GM23338 (cell line): ENCODE results near the gene RPS15A. TPM values are rescaled to one million over a fixed set of nuclear protein-coding genes. Genes with fewer than 3 reads are reported as not detected.

Experiments
- ATAC-seq: fragments of 200-7000 bp; cut with Tn5 transposase; 3 replicates; pipeline ENCODE4 v1.9.1; 2020
- DNase-seq: peaks from one replicate; pipeline ENCODE4 v3.0.0-alpha.2; 2015; ENCODE audit warnings: low spot score
- H2AFZ ChIP-seq: fragments of 200-600 bp; sonication (generic); 2 replicates; pipeline ENCODE4 v1.8.0; 2016; ENCODE audit warnings: antibody characterized with exemption, mild to moderate bottlenecking, moderate library complexity
- H3F3A ChIP-seq: fragments of 200-600 bp; sonication (generic); replicated peaks from 2 replicates; pipeline ENCODE4 v1.8.0; 2017; ENCODE audit warnings: antibody characterized with exemption, mixed run types, low read depth
- H3K27ac ChIP-seq: fragments of 200-600 bp; sonication (generic); 2 replicates; pipeline ENCODE4 v1.6.1; 2016; ENCODE audit warnings: low read depth
- H3K27me3 ChIP-seq: fragments of 200-600 bp; sonication (generic); 2 replicates; pipeline ENCODE4 v1.8.0; 2016; ENCODE audit warnings: mild to moderate bottlenecking, mixed run types, moderate library complexity; ENCODE audit not compliant: insufficient read depth
- H3K36me3 ChIP-seq: fragments of 200-600 bp; sonication (generic); 2 replicates; pipeline ENCODE4 v1.8.0; 2016; ENCODE audit warnings: mild to moderate bottlenecking; ENCODE audit not compliant: insufficient read depth
- H3K4me1 ChIP-seq: fragments of 200-600 bp; sonication (generic); 2 replicates; pipeline ENCODE4 v1.8.0; 2016; ENCODE audit warnings: mild to moderate bottlenecking, moderate library complexity; ENCODE audit not compliant: insufficient read depth
- H3K4me2 ChIP-seq: fragments of 200-600 bp; sonication (generic); 2 replicates; pipeline ENCODE4 v1.7.1; 2017; ENCODE audit warnings: mixed run types
- H3K4me3 ChIP-seq: fragments of 200-600 bp; sonication (generic); 2 replicates; pipeline ENCODE4 v1.6.1; 2016; ENCODE audit warnings: mixed run types
- H3K79me2 ChIP-seq: fragments of 200-600 bp; sonication (generic); replicated peaks from 2 replicates; pipeline ENCODE4 v1.8.0; 2017; ENCODE audit warnings: mild to moderate bottlenecking; ENCODE audit not compliant: insufficient read depth
- H3K9me2 ChIP-seq: fragments of 200-600 bp; sonication (generic); 2 replicates; pipeline ENCODE4 v1.8.0; 2017; ENCODE audit not compliant: insufficient read depth
- H4K20me1 ChIP-seq: fragments of 200-600 bp; sonication (generic); replicated peaks from 2 replicates; pipeline ENCODE4 v1.8.0; 2017; ENCODE audit warnings: mild to moderate bottlenecking; ENCODE audit not compliant: insufficient read depth
- H3K27ac Mint-ChIP-seq: 2 replicates; pipeline ENCODE4 v1.8.0; 2020; ENCODE audit warnings: inconsistent platforms, mild to moderate bottlenecking, moderate library complexity, mixed read lengths
- H3K27me3 Mint-ChIP-seq: 3 replicates; pipeline ENCODE4 v1.8.0; 2022; ENCODE audit warnings: low read depth, mild to moderate bottlenecking, moderate library complexity, mixed read lengths, inconsistent platforms; ENCODE audit not compliant: insufficient read depth, poor library complexity
- H3K36me3 Mint-ChIP-seq: 3 replicates; pipeline ENCODE4 v1.8.0; 2021; ENCODE audit warnings: low read depth, mild to moderate bottlenecking, inconsistent platforms, moderate library complexity, mixed read lengths
- H3K4me1 Mint-ChIP-seq: 3 replicates; pipeline ENCODE4 v1.8.0; 2020; ENCODE audit warnings: mild to moderate bottlenecking, inconsistent platforms, mixed read lengths
- H3K4me3 Mint-ChIP-seq: 3 replicates; pipeline ENCODE4 v1.8.0; 2021; ENCODE audit warnings: moderate library complexity, mild to moderate bottlenecking, inconsistent platforms, mixed read lengths
- H3K9me3 Mint-ChIP-seq: 3 replicates; pipeline ENCODE4 v1.8.0; 2020; ENCODE audit warnings: moderate library complexity, mild to moderate bottlenecking, inconsistent platforms, mixed read lengths
- CREB1 ChIP-seq: fragments of 250-450 bp; sonication (Bioruptor Pico); IDR thresholded peaks from 2 replicates; pipeline ENCODE4 v1.5.0; 2020; ENCODE audit warnings: low read depth, mild to moderate bottlenecking, moderate library complexity
- EZH2 ChIP-seq: fragments of 200-600 bp; sonication (generic); IDR thresholded peaks from one replicate; pipeline ENCODE4 v1.8.0; 2017; ENCODE audit warnings: antibody characterized with exemption, mild to moderate bottlenecking, low read depth; ENCODE audit not compliant: unreplicated experiment
- EZH2phosphoT487 ChIP-seq: fragments of 200-600 bp; sonication (generic); IDR thresholded peaks from one replicate; pipeline ENCODE4 v1.8.1; 2018; ENCODE audit warnings: antibody characterized with exemption; ENCODE audit not compliant: unreplicated experiment
- JUNB ChIP-seq: IDR thresholded peaks from one replicate; pipeline ENCODE4 v1.6.1; 2016; ENCODE audit warnings: antibody characterized with exemption; ENCODE audit not compliant: unreplicated experiment
- NANOG ChIP-seq: IDR thresholded peaks from 2 replicates; pipeline ENCODE4 v1.6.1; 2016; ENCODE audit warnings: antibody characterized with exemption, borderline replicate concordance
- POLR2AphosphoS5 ChIP-seq: IDR thresholded peaks from 2 replicates; pipeline ENCODE4 v1.6.1; 2016; ENCODE audit warnings: antibody characterized with exemption, low read depth
- STAT1 ChIP-seq: IDR thresholded peaks from one replicate; pipeline ENCODE4 v1.6.1; 2016; ENCODE audit warnings: antibody characterized with exemption; ENCODE audit not compliant: unreplicated experiment
- ZNF114 ChIP-seq: fragments of 250-450 bp; sonication (Bioruptor Pico); IDR thresholded peaks from 2 replicates; pipeline ENCODE4 v1.5.0; 2020; ENCODE audit warnings: mild to moderate bottlenecking, moderate library complexity
- ZNF331 ChIP-seq: fragments of 250-450 bp; sonication (Bioruptor Pico); IDR thresholded peaks from 2 replicates; pipeline ENCODE4 v1.5.0; 2020; ENCODE audit warnings: low read depth, mild to moderate bottlenecking, moderate library complexity
- polyA plus RNA-seq: library from polyadenylated mRNA; unstranded; fragments of >200 nt; fragmentation: Nextera tagmentation; extraction: Ambion mirVana; gene quantifications from 2 replicates; pipeline ENCODE4 v1.2.1, GENCODE V29; 2016
- total RNA-seq: library from RNA; depleted of rRNA; stranded (reverse); fragments of >200 nt; shearing (Covaris generic); gene quantifications from 2 replicates; pipeline ENCODE4 v1.2.3, GENCODE V29; 2014
- TF ChIP-seq, protein P1 (sequence below): fragments of 250-450 bp; sonication (Bioruptor Pico); IDR thresholded peaks from 2 replicates; pipeline ENCODE4 v1.5.0; 2020; ENCODE audit warnings: mild to moderate bottlenecking, moderate library complexity
- TF ChIP-seq, protein P2 (sequence below), 2 experiments: fragments of 200-600 bp in 1 of 2; sonication (generic) in 1 of 2; conservative IDR thresholded peaks; 2 replicates each; pipeline versions ENCODE4 v1.5.1 to v1.6.1; 2016 to 2017; ENCODE audit warnings: antibody characterized with exemption in 2 of 2, low read depth in 2 of 2, mild to moderate bottlenecking in 2 of 2, moderate library complexity in 1 of 2
- TF ChIP-seq, protein P3 (sequence below): IDR thresholded peaks from one replicate; pipeline ENCODE4 v1.6.1; 2018; ENCODE audit warnings: antibody characterized with exemption; ENCODE audit not compliant: unreplicated experiment
- TF ChIP-seq, protein P4 (sequence below): IDR thresholded peaks from 2 replicates; pipeline ENCODE4 v1.6.1; 2016; ENCODE audit warnings: antibody characterized with exemption

RPS15A gene
- total and polyA plus RNA-seq, 2 experiments from 2014 or later, result 2,163 to 2,171 TPM

DNA sequence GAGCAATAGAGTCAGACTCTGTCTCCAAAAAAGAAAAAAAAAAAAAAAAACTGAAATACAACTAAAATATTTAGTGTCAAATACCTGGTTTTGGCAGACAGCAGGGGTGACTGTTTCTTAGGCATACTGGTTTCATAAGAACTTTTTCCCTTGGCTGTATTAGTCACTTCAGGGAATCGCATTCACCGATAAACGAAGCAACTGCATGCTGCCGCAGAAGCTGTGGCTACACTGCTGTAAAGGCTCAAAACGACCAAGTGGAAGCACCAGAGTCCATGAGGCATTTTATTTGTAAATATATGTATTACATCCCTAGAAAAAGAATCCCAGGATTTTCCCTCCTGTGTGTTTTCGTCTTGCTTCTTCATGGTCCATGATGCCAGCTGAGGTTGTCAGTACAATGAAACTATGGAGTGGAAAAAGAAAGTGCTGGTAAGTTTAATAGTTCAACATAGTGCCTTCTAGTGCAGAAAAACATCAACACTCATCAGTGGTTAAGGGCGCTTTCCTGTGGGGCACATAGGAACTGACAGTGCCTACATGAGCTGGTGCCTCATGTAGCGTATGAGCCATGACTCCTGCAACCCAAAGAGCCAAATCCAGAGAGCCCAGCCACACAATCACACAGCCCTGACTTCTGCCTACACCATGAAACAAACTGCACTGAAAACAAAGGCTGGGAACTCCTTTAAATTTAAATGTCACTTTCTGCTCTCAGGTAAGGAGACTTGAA lies 7.3 kb downstream of the RPS15A start:
- DNase-seq, result no peak
- Histone ChIP-seq H2AFZ (no peak overlapping the region), H3F3A (peaks cover 52% of the 10 kb centered on the region), H3K79me2 (peaks cover 54% of the 10 kb centered on the region), H3K27me3 (no peaks in the 10 kb centered on the region), H3K4me3 (no peak overlapping the region), H3K4me1 (peaks cover 17% of the 10 kb centered on the region), H3K27ac (peak overlapping the region; percentile 82; the same call in 1 of the 2 replicates), H3K4me2 (no peak overlapping the region), H3K9me2 (no peaks in the 10 kb centered on the region), H4K20me1 (peaks cover 56% of the 10 kb centered on the region), H3K36me3 (peaks cover 54% of the 10 kb centered on the region)
- no peaks in the 10 kb centered on the region for H3K9me3 Mint-ChIP-seq
- ATAC-seq, result no peak
- TF ChIP-seq NANOG (no peak), CREB1 (no peak), EZH2 (no peak), ZNF114 (no peak), JUNB (no peak), POLR2AphosphoS5 (no peak), STAT1 (no peak), ZNF331 (CRISPR knock-in tag) (no peak), EZH2phosphoT487 (no peak)
- TF ChIP-seq, protein P1, sequence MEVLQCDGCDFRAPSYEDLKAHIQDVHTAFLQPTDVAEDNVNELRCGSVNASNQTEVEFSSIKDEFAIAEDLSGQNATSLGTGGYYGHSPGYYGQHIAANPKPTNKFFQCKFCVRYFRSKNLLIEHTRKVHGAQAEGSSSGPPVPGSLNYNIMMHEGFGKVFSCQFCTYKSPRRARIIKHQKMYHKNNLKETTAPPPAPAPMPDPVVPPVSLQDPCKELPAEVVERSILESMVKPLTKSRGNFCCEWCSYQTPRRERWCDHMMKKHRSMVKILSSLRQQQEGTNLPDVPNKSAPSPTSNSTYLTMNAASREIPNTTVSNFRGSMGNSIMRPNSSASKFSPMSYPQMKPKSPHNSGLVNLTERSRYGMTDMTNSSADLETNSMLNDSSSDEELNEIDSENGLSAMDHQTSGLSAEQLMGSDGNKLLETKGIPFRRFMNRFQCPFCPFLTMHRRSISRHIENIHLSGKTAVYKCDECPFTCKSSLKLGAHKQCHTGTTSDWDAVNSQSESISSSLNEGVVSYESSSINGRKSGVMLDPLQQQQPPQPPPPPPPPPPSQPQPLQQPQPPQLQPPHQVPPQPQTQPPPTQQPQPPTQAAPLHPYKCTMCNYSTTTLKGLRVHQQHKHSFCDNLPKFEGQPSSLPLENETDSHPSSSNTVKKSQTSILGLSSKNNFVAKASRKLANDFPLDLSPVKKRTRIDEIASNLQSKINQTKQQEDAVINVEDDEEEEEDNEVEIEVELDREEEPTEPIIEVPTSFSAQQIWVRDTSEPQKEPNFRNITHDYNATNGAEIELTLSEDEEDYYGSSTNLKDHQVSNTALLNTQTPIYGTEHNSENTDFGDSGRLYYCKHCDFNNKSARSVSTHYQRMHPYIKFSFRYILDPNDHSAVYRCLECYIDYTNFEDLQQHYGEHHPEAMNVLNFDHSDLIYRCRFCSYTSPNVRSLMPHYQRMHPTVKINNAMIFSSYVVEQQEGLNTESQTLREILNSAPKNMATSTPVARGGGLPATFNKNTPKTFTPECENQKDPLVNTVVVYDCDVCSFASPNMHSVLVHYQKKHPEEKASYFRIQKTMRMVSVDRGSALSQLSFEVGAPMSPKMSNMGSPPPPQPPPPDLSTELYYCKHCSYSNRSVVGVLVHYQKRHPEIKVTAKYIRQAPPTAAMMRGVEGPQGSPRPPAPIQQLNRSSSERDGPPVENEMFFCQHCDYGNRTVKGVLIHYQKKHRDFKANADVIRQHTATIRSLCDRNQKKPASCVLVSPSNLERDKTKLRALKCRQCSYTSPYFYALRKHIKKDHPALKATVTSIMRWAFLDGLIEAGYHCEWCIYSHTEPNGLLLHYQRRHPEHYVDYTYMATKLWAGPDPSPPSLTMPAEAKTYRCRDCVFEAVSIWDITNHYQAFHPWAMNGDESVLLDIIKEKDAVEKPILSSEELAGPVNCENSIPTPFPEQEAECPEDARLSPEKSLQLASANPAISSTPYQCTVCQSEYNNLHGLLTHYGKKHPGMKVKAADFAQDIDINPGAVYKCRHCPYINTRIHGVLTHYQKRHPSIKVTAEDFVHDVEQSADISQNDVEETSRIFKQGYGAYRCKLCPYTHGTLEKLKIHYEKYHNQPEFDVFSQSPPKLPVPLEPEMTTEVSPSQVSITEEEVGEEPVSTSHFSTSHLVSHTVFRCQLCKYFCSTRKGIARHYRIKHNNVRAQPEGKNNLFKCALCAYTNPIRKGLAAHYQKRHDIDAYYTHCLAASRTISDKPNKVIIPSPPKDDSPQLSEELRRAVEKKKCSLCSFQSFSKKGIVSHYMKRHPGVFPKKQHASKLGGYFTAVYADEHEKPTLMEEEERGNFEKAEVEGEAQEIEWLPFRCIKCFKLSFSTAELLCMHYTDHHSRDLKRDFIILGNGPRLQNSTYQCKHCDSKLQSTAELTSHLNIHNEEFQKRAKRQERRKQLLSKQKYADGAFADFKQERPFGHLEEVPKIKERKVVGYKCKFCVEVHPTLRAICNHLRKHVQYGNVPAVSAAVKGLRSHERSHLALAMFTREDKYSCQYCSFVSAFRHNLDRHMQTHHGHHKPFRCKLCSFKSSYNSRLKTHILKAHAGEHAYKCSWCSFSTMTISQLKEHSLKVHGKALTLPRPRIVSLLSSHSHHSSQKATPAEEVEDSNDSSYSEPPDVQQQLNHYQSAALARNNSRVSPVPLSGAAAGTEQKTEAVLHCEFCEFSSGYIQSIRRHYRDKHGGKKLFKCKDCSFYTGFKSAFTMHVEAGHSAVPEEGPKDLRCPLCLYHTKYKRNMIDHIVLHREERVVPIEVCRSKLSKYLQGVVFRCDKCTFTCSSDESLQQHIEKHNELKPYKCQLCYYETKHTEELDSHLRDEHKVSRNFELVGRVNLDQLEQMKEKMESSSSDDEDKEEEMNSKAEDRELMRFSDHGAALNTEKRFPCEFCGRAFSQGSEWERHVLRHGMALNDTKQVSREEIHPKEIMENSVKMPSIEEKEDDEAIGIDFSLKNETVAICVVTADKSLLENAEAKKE (CRISPR knock-in tag), result no peak
- TF ChIP-seq, protein P2, sequence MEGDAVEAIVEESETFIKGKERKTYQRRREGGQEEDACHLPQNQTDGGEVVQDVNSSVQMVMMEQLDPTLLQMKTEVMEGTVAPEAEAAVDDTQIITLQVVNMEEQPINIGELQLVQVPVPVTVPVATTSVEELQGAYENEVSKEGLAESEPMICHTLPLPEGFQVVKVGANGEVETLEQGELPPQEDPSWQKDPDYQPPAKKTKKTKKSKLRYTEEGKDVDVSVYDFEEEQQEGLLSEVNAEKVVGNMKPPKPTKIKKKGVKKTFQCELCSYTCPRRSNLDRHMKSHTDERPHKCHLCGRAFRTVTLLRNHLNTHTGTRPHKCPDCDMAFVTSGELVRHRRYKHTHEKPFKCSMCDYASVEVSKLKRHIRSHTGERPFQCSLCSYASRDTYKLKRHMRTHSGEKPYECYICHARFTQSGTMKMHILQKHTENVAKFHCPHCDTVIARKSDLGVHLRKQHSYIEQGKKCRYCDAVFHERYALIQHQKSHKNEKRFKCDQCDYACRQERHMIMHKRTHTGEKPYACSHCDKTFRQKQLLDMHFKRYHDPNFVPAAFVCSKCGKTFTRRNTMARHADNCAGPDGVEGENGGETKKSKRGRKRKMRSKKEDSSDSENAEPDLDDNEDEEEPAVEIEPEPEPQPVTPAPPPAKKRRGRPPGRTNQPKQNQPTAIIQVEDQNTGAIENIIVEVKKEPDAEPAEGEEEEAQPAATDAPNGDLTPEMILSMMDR (conservative IDR thresholded peaks at IDR 0.05; ENCODE audit: low read depth in 2 of 2), result no peak
- TF ChIP-seq, protein P3, sequence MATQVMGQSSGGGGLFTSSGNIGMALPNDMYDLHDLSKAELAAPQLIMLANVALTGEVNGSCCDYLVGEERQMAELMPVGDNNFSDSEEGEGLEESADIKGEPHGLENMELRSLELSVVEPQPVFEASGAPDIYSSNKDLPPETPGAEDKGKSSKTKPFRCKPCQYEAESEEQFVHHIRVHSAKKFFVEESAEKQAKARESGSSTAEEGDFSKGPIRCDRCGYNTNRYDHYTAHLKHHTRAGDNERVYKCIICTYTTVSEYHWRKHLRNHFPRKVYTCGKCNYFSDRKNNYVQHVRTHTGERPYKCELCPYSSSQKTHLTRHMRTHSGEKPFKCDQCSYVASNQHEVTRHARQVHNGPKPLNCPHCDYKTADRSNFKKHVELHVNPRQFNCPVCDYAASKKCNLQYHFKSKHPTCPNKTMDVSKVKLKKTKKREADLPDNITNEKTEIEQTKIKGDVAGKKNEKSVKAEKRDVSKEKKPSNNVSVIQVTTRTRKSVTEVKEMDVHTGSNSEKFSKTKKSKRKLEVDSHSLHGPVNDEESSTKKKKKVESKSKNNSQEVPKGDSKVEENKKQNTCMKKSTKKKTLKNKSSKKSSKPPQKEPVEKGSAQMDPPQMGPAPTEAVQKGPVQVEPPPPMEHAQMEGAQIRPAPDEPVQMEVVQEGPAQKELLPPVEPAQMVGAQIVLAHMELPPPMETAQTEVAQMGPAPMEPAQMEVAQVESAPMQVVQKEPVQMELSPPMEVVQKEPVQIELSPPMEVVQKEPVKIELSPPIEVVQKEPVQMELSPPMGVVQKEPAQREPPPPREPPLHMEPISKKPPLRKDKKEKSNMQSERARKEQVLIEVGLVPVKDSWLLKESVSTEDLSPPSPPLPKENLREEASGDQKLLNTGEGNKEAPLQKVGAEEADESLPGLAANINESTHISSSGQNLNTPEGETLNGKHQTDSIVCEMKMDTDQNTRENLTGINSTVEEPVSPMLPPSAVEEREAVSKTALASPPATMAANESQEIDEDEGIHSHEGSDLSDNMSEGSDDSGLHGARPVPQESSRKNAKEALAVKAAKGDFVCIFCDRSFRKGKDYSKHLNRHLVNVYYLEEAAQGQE, result no peak
- TF ChIP-seq, protein P4, sequence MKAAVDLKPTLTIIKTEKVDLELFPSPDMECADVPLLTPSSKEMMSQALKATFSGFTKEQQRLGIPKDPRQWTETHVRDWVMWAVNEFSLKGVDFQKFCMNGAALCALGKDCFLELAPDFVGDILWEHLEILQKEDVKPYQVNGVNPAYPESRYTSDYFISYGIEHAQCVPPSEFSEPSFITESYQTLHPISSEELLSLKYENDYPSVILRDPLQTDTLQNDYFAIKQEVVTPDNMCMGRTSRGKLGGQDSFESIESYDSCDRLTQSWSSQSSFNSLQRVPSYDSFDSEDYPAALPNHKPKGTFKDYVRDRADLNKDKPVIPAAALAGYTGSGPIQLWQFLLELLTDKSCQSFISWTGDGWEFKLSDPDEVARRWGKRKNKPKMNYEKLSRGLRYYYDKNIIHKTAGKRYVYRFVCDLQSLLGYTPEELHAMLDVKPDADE, result no peak
- peaks cover 57% of the 10 kb centered on the region for H3K36me3 Mint-ChIP-seq
- no peak overlapping the region for H3K27ac Mint-ChIP-seq
- H3K4me1 Mint-ChIP-seq, result peaks cover 27% of the 10 kb centered on the region
- peaks cover 2% of the 10 kb centered on the region for H3K27me3 Mint-ChIP-seq
- no peak overlapping the region for H3K4me3 Mint-ChIP-seq
